GM23338 (cell line): ENCODE data around the gene PRR19. TPM values are rescaled to one million over a fixed set of nuclear protein-coding genes. Genes with fewer than 3 reads are reported as not detected.

Experiments used
- CREB1 ChIP-seq: fragments of 250-450 bp; sonication (Bioruptor Pico); IDR thresholded peaks from 2 replicates; pipeline ENCODE4 v1.5.0; 2020; ENCODE audit warnings: low read depth, mild to moderate bottlenecking, moderate library complexity
- EZH2phosphoT487 ChIP-seq: fragments of 200-600 bp; sonication (generic); IDR thresholded peaks from one replicate; pipeline ENCODE4 v1.8.1; 2018; ENCODE audit warnings: antibody characterized with exemption; ENCODE audit not compliant: unreplicated experiment
- NANOG ChIP-seq: IDR thresholded peaks from 2 replicates; pipeline ENCODE4 v1.6.1; 2016; ENCODE audit warnings: antibody characterized with exemption, borderline replicate concordance
- ZNF462 ChIP-seq: fragments of 250-450 bp; sonication (Bioruptor Pico); IDR thresholded peaks from 2 replicates; pipeline ENCODE4 v1.5.0; 2020; ENCODE audit warnings: mild to moderate bottlenecking, moderate library complexity
- polyA plus RNA-seq: library from polyadenylated mRNA; unstranded; fragments of >200 nt; fragmentation: Nextera tagmentation; extraction: Ambion mirVana; gene quantifications from 2 replicates; pipeline ENCODE4 v1.2.1, GENCODE V29; 2016
- total RNA-seq: library from RNA; depleted of rRNA; stranded (reverse); fragments of >200 nt; shearing (Covaris generic); gene quantifications from 2 replicates; pipeline ENCODE4 v1.2.3, GENCODE V29; 2014
- TF ChIP-seq, protein P1 (sequence below): IDR thresholded peaks from one replicate; pipeline ENCODE4 v1.6.1; 2018; ENCODE audit warnings: antibody characterized with exemption; ENCODE audit not compliant: unreplicated experiment

The PRR19 gene
- total and polyA plus RNA-seq, 2 experiments from 2014 or later = 3.6 to 4.1 TPM

- TF ChIP-seq ZNF462 (CRISPR knock-in tag) (no peak), EZH2phosphoT487 (no peak), CREB1 (CRISPR knock-in tag) (no peak), NANOG (no peak)
- TF ChIP-seq, protein P1, sequence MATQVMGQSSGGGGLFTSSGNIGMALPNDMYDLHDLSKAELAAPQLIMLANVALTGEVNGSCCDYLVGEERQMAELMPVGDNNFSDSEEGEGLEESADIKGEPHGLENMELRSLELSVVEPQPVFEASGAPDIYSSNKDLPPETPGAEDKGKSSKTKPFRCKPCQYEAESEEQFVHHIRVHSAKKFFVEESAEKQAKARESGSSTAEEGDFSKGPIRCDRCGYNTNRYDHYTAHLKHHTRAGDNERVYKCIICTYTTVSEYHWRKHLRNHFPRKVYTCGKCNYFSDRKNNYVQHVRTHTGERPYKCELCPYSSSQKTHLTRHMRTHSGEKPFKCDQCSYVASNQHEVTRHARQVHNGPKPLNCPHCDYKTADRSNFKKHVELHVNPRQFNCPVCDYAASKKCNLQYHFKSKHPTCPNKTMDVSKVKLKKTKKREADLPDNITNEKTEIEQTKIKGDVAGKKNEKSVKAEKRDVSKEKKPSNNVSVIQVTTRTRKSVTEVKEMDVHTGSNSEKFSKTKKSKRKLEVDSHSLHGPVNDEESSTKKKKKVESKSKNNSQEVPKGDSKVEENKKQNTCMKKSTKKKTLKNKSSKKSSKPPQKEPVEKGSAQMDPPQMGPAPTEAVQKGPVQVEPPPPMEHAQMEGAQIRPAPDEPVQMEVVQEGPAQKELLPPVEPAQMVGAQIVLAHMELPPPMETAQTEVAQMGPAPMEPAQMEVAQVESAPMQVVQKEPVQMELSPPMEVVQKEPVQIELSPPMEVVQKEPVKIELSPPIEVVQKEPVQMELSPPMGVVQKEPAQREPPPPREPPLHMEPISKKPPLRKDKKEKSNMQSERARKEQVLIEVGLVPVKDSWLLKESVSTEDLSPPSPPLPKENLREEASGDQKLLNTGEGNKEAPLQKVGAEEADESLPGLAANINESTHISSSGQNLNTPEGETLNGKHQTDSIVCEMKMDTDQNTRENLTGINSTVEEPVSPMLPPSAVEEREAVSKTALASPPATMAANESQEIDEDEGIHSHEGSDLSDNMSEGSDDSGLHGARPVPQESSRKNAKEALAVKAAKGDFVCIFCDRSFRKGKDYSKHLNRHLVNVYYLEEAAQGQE = no peak
Observed at GRCh38 chr19:42291435-42291810, 10.5 kb upstream of the PRR19 start (continued).
